GM23248 (cell line): ENCODE measurements around the gene SRSF12.

Source experiments
- EZH2 ChIP-seq: fragments of 200-600 bp; sonication (generic); IDR thresholded peaks from 2 replicates; pipeline ENCODE4 v1.6.1; 2018; ENCODE audit warnings: antibody characterized with exemption, mild to moderate bottlenecking; ENCODE audit not compliant: insufficient read depth, poor library complexity, severe bottlenecking
- EZH2phosphoT487 ChIP-seq: fragments of 200-600 bp; sonication (generic); IDR thresholded peaks from 2 replicates; pipeline ENCODE4 v1.6.1; 2018; ENCODE audit warnings: antibody characterized with exemption, moderate library complexity, mild to moderate bottlenecking, low read depth; ENCODE audit not compliant: insufficient read depth

- no peak for TF ChIP-seq EZH2
- TF ChIP-seq EZH2phosphoT487: no peak
Measured at GRCh38 chr6:89051676-89052075, 66.2 kb downstream of the SRSF12 start.
